Hematopoietic multipotent progenitor cell treated with erythropoietin and hydrocortisone succinate and interleukin-3 and kit ligand, for 6 days (in vitro differentiated cells): ENCODE data around the gene CNGA2.

Source experiments
- DNase-seq: peaks from one replicate; pipeline ENCODE4 v3.0.0-alpha.2; 2015

Gene CNGA2

GRCh38 chrX:151713849-151714248, 20.7 kb upstream of the CNGA2 start:
- peak; percentile 30 for DNase-seq

DNA sequence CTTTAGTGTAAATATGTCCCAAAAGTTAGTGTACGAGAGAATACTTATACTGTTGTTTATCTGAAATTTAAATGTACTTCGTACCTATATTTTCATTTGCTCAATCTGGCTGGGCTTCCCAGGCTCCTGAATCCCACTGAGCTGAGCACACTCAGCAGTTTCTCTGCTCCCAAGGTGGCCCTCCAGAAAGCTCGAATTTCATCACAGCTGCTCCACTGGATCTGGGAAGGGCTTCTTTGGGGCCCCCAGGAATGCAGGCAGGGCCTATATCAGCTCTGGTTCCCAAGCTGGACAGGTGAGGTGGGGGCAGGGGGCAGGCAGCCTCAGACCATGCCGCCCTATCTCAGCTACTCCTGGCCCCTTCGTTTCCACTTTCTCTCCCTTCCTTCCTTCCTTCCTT, 20.2 kb upstream of the CNGA2 start:
- no peak for DNase-seq

GRCh38 chrX:151715752-151716151, 18.8 kb upstream of the CNGA2 start, which contains the start of gene FATE1:
Gene FATE1 (plus strand): TSS chrX:151716035. CDS start chrX:151716120, 85 bp downstream.
- DNase-seq: no peak

- peak; percentile 13 for DNase-seq
These were observed 12.2 kb upstream of the CNGA2 start for GRCh38 chrX:151722241-151722846.

DNA sequence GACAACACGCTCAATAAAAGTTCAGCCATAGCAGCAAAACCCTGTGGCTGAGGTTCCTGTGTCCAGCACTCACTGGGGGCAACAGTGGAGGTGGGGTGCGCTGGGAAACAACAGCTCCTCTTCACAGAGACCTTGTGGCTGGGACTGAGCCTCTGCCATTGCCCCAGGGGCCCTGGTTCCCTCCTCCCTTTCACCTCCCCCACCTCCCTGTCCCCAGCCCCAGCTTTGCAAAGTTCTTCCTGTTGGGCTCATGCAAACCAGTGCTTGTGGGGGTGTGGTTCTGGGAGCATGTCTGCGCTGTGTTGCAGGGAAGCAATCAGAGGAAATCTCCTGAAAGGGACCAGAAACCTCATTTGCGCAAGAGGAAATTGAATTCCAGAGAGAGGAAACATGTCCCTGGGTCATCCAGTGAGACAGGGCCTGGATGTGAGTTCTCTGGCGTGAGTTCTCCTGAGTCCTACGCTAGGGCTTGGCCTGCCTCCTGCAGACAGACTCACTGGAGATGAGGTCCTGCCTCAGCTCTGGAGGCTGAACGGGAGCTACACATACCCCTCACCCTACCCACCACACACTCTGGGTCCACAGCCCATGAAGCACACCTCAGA, 11.3 kb upstream of the CNGA2 start:
- DNase-seq: no peak

- DNase-seq: no peak
These were observed 9.8 kb upstream of the CNGA2 start for GRCh38 chrX:151724563-151725337.

- DNase-seq: no peak
These were observed 9.3 kb upstream of the CNGA2 start for GRCh38 chrX:151725338-151725614.

DNA sequence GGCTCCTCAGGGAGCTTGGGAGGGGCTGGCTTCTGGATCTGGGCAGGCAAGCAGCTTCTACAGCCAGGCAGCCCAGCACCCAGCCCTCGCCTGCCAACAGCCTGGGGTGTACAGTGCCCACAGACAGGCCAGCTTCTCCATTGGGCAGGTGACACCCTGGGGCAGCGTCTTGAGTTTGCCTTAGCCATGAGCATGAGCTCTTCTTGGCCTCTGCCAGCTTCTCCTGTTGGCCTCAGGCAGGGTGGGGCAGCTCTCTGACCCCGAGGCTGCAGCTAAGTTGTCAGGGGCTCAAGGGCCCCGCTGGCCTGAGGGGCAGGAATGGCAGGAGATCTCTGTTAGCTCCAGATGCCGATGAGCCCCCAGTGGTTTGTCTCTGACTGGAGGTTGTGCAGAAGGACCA, 7.8 kb upstream of the CNGA2 start:
- DNase-seq: no peak

GRCh38 chrX:151727346-151727745, 7.2 kb upstream of the CNGA2 start:
- DNase-seq: no peak

- no peak for DNase-seq
These were observed 5.4 kb upstream of the CNGA2 start for GRCh38 chrX:151729056-151729725.

GRCh38 chrX:151735219-151735618, 673 bp downstream of the CNGA2 start:
- DNase-seq: no peak

GRCh38 chrX:151736685-151737084, 2.1 kb downstream of the CNGA2 start:
- DNase-seq: no peak

DNA sequence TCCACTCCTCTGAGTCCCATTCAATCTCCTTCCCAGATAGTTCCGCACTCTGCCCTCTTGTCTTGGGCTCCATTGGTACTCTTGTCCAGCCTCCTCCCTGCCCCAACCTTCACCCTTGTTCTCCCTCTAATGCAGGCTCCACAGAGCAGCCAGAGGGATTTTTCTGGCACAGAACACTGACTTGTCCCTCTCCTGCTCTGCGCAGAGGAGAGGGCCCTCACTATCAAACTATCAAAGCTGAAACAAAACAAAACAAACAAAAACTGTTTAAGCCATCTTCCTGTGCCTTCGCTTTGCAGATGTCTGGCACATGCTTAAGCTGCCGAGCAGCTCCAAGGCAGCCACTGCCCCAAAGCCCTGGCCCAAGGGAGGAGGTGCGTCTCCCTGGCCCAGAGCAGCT, 2.9 kb downstream of the CNGA2 start:
- DNase-seq: no peak

GRCh38 chrX:151738751-151739150, 4.2 kb downstream of the CNGA2 start:
- no peak for DNase-seq

DNA sequence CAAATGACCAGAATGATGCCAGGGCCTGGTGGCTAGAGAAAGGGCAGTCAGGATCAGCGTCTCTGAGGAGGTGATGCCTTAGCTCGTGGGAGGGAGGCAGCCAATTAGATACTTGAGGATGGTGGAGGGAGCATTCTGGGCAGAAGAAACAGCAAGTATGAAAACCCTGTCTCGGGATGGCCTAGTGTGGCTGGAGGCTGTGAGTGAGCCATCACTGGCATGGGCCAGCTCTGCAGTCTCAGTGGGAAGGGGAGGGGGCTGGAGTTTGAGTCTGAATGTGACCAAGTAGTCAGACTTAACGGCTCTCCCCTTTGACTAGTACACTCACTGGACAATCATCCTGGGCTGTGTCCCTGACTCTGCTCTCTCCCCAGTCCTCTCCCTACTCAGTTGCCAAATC, 7.1 kb downstream of the CNGA2 start:
- no peak for DNase-seq

- DNase-seq: no peak
These were observed 7.8 kb downstream of the CNGA2 start for GRCh38 chrX:151742311-151742710.

DNA sequence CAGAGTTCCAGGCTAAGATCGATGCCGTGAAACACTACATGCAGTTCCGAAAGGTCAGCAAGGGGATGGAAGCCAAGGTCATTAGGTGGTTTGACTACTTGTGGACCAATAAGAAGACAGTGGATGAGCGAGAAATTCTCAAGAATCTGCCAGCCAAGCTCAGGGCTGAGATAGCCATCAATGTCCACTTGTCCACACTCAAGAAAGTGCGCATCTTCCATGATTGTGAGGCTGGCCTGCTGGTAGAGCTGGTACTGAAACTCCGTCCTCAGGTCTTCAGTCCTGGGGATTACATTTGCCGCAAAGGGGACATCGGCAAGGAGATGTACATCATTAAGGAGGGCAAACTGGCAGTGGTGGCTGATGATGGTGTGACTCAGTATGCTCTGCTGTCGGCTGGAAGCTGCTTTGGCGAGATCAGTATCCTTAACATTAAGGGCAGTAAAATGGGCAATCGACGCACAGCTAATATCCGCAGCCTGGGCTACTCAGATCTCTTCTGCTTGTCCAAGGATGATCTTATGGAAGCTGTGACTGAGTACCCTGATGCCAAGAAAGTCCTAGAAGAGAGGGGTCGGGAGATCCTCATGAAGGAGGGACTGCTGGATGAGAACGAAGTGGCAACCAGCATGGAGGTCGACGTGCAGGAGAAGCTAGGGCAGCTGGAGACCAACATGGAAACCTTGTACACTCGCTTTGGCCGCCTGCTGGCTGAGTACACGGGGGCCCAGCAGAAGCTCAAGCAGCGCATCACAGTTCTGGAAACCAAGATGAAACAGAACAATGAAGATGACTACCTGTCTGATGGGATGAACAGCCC, 9.3 kb downstream of the CNGA2 start:
- DNase-seq: no peak

- DNase-seq: no peak
These were observed 11.1 kb downstream of the CNGA2 start for GRCh38 chrX:151745651-151746050.

- no peak for DNase-seq
These were observed 12.0 kb downstream of the CNGA2 start for GRCh38 chrX:151746502-151746901.

DNA sequence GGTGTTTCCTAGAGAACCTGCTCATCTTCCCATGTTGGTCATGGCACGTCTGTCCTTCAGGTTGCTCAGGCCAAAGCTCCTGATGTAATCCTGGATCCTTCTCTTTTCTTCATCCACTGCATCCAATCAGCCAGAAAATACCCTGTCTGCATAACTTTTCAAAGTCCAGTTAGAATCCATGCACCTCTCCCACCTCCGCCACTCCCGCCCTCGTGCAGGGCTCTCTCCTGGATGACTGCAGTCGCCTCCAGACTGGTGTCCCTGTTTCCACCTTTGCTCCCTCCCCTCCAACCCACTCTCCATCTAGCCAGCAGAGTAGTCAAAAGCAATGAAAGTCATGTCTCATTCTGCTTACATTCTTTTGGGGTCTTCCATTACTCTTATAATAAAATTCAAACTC, 16.0 kb downstream of the CNGA2 start:
- no peak for DNase-seq

GRCh38 chrX:151752847-151753246, 18.3 kb downstream of the CNGA2 start:
- no peak for DNase-seq

DNA sequence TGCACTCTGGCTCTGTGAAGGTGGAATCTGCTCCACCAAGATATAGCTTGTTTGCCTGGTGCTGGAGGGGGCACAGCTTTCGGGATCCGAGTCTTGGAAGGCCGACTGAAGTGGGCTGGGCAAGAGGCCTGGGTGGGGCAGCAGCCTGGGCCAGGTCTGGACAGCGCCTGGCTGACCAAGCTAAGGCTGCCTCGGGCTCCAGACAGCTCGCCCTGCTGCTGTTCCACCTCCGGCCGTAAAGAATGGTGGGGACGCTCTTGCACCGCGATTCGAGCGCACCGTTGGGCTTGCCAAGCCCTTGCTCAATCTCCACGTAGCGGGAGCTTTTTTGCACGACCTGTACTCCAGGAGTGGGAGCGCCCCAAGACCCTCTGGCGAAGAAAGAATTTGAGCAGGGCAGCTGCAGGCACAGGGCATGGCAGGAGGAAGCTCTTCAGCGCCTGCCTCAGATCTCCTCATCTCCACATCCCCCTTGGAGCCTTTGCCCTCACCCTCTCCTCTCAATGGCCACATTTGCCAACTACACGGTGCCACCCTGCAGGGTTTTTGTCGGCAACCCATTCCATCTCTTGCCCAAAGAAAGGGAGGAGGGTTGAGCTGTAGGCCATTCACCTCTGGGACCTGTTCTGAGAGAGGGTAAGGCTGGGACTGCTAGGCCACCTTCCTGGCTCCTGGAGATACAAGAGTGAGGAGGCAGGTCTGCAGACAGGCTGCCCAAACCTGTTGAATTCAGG, 18.9 kb downstream of the CNGA2 start:
- DNase-seq: peak; percentile 45
